Stimulated activated CD4-positive, alpha-beta T cell treated with anti-CD3 and anti-CD28 coated beads, Interleukin-12 subunit alpha, Interleukin-12 subunit beta, amount 100 ng/mL, for 24 hours (primary cell): ENCODE data around the gene UPK1A.
A peak's percentile ranks its signal among the peaks of the same experiment; 100 is the strongest.
"Not testable (repeated sequence)": the region's sequence is repeated elsewhere in the genome, so short reads cannot be mapped to it uniquely, and the experiment has no call there.

Source experiments
- DNase-seq, 2 experiments: peaks; one replicate each; pipeline ENCODE4 v3.0.0-alpha.2; 2020; ENCODE audit warnings: low read depth in 2 of 2

The UPK1A gene

DNA sequence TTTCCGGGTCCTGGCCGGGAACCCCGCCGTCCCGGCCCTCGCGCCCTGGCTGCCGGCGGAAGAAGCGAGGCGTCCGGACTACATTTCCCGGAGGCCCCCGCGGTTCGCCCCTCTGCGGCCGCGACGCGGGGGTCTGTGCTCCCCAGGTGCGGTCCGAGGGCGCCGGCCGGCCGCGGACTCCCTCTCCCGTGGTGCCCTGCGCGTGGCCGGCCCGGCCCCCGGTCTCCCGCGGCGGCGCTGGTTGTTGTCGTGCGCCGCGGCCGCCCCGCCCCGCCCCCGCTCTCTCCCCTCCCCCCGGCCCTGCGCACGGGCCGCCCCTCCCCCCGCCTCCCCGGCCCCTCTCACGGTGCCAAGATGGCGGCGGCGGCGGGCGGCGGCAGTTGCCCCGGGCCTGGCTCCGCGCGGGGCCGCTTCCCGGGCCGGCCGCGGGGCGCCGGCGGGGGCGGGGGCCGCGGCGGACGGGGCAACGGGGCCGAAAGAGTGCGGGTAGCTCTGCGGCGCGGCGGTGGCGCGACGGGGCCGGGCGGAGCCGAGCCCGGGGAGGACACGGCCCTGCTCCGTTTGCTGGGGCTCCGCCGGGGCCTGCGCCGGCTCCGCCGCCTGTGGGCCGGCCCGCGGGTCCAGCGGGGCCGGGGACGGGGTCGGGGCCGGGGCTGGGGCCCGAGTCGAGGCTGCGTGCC is 51.5 kb downstream of the UPK1A start, which contains the start of gene KMT2B:
Gene KMT2B (plus strand): TSS at position 339 of the 680 bp plus-strand sequence. CDS start 16 bp downstream, at position 355.
- no peak for DNase-seq

- DNase-seq, result peak in 1 of 2 experiments; percentile 62
Observed at GRCh38 chr19:35718345-35719041, 52.2 kb downstream of the UPK1A start.

GRCh38 chr19:35719402-35720162 is 53.3 kb downstream of the UPK1A start:
- DNase-seq, result no peak

DNA sequence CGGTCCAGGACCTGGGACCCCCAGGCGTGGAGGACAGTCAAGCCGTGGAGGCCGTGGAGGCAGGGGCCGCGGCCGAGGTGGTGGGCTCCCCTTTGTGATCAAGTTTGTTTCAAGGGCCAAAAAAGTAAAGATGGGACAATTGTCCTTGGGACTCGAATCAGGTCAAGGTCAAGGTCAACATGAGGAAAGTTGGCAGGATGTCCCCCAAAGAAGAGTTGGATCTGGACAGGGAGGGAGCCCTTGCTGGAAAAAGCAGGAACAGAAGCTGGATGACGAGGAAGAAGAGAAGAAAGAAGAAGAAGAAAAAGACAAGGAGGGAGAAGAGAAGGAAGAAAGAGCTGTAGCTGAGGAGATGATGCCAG is 53.8 kb downstream of the UPK1A start:
- no peak for DNase-seq

GRCh38 chr19:35720648-35721047 is 54.3 kb downstream of the UPK1A start:
- no peak for DNase-seq

DNA sequence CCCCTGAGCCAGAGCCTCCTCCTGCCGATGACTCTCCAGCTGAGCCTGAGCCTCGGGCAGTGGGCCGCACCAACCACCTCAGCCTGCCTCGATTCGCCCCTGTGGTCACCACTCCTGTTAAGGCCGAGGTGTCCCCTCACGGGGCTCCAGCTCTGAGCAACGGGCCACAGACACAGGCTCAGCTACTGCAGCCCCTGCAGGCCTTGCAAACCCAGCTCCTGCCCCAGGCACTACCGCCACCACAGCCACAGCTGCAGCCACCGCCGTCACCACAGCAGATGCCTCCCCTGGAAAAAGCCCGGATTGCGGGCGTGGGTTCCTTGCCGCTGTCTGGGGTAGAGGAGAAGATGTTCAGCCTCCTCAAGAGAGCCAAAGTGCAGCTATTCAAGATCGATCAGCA is 55.1 kb downstream of the UPK1A start:
- DNase-seq, result no peak

GRCh38 chr19:35722461-35722860 is 56.1 kb downstream of the UPK1A start:
- DNase-seq, result no peak

- DNase-seq, result no peak
Observed at GRCh38 chr19:35722897-35723296, 56.6 kb downstream of the UPK1A start.

DNA sequence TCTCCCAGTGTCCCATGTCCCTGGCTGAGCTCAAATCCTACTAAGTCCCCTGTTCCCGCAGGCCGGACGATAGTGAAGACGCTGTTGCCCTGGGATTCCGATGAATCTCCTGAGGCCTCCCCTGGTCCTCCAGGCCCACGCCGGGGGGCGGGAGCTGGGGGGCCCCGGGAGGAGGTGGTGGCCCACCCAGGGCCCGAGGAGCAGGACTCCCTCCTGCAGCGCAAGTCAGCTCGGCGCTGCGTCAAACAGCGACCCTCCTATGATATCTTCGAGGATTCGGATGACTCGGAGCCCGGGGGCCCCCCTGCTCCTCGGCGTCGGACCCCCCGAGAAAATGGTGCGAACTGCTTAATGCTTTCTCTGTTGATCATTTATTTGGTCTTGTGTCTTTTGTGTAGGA is 57.4 kb downstream of the UPK1A start:
- DNase-seq, result no peak

DNA sequence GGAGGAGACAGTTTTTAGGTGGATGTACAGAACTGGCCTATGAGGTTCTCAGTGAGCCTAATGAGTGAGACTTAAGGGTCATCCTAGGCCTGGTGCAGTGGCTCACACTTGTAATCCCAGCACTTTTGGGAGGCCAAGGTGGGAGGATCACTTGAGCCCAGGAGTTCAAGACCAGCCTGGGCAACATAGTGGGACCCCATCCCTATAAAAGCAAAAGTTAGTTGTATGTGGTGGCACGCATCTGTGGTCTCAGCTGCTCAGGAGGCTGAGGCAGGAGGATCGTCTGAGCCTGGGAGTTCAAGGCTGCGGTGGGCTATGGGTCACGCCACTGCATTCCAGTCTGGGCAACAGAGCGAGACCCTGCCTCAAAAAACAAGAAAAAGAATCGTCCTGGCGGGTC is 57.8 kb downstream of the UPK1A start:
- DNase-seq, result not testable (repeated sequence)

DNA sequence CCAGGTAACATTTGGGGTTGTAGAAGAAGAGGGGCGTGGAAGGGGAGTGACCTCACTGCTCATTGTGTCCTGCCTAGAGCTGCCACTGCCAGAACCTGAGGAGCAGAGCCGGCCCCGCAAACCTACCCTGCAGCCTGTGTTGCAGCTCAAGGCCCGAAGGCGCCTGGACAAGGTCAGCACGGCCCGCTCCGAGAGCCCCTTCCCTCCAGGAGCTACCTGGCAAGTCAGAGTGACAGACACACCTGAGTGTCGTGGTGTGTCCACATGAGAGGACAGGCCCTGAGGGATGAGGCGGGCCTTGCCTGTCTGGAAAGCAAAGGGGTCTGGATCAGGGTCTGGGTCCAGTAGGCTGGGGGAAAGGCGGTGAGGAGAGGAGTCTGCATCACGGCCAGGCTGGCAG is 58.2 kb downstream of the UPK1A start:
- no peak for DNase-seq

DNA sequence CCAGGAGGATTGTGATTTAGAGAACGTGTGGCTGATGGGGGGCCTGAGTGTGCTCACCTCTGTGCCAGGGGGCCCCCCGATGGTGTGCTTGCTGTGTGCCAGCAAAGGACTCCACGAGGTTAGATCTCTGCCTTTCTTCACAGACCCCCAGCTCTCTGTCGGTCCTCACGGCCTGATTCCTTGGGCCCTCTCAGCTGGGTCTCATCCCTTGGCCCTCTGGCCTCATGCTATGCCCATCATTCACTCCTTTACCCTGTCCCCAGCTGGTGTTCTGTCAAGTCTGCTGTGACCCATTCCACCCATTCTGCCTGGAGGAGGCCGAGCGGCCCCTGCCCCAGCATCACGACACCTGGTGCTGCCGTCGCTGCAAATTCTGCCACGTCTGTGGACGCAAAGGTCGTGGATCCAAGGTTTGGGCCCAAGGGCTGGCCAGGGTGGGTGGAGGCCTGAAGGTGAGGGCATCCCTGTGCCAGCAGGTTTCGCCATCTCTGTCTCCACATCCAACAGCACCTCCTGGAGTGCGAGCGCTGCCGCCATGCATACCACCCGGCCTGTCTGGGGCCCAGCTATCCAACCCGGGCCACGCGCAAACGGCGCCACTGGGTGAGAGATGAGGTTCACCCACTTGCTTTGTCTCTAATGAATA is 59.0 kb downstream of the UPK1A start:
- DNase-seq, result no peak

DNA sequence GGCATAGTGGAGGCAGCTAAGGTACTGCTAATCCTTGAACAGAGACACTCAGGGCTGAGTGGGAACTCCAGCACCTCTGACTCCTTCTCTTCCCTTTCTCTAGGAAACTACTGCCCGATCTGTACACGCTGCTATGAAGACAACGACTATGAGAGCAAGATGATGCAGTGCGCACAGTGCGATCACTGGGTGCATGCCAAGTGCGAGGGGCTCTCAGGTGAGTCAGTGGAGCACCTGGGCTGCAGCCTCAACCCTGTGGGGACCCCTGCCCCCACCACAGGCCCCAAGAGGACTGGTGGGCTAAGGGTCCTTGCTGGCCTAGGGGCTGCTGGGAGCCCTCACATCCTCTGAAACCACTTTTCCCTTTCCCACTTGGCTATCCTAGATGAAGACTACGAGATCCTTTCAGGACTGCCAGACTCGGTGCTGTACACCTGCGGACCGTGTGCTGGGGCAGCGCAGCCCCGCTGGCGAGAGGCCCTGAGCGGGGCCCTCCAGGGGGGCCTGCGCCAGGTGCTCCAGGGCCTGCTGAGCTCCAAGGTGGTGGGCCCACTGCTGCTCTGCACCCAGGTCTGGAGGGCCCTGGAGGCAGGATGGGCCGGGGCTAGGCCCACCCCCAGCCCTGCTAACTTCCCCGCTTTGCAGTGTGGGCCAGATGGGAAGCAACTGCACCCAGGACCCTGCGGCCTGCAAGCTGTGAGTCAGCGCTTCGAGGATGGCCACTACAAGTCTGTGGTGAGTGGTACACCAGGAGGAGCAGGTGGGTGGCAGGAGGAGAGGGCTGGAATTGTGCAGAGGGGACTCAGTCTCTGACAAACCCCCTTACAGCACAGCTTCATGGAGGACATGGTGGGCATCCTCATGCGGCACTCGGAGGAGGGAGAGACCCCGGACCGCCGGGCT is 61.0 kb downstream of the UPK1A start:
- DNase-seq, result no peak
